Type B pancreatic cell (in vitro differentiated cells): ENCODE data around the gene CCNY. TPM values are rescaled to one million over a fixed set of nuclear protein-coding genes. Genes with fewer than 3 reads are reported as not detected.

Source experiments
- DNase-seq: peaks from one replicate; pipeline ENCODE4 v3.0.0; 2021; ENCODE audit warnings: mixed read lengths; ENCODE audit not compliant: unreplicated experiment; ENCODE audit errors: extremely low spot score
- H3K27ac Mint-ChIP-seq: 2 replicates; pipeline ENCODE4 v1.8.0; 2021; ENCODE audit warnings: mild to moderate bottlenecking, mixed read lengths
- H3K27me3 Mint-ChIP-seq: 2 replicates; pipeline ENCODE4 v1.8.0; 2021; ENCODE audit warnings: mixed read lengths
- H3K36me3 Mint-ChIP-seq: 2 replicates; pipeline ENCODE4 v1.8.0; 2021; ENCODE audit warnings: mixed read lengths
- H3K4me1 Mint-ChIP-seq: one replicate; pipeline ENCODE4 v1.8.0; 2021; ENCODE audit warnings: mixed read lengths; ENCODE audit not compliant: unreplicated experiment
- H3K4me3 Mint-ChIP-seq: 2 replicates; pipeline ENCODE4 v1.8.0; 2021; ENCODE audit warnings: mild to moderate bottlenecking, mixed read lengths
- H3K9me3 Mint-ChIP-seq: 2 replicates; pipeline ENCODE4 v1.8.0; 2021; ENCODE audit warnings: mixed read lengths
- CTCF ChIP-seq: fragments of 200-600 bp; sonication (generic); conservative IDR thresholded peaks from 2 replicates; pipeline ENCODE4 v1.5.0; 2021; ENCODE audit warnings: antibody characterized with exemption, mild to moderate bottlenecking
- total RNA-seq: library from RNA; stranded (reverse); gene quantifications from 2 replicates; pipeline ENCODE4 v1.2.1, GENCODE V29; 2021; ENCODE audit warnings: low replicate concordance

Gene CCNY
- total RNA-seq, 1 donor from 2014 or later, result 74.6 TPM

- no peak for TF ChIP-seq CTCF
- peaks cover 8% of the 10 kb centered on the region for H3K36me3 Mint-ChIP-seq
- H3K9me3 Mint-ChIP-seq, result peaks cover 11% of the 10 kb centered on the region
- H3K4me1 Mint-ChIP-seq, result peaks cover 18% of the 10 kb centered on the region
- no peaks in the 10 kb centered on the region for H3K27me3 Mint-ChIP-seq
- H3K27ac Mint-ChIP-seq, result peak overlapping the region; percentile 33
- DNase-seq, result no peak
- no peak overlapping the region for H3K4me3 Mint-ChIP-seq
Observed at GRCh38 chr10:35435824-35436223, 99.5 kb downstream of the CCNY start.

- Mint-ChIP-seq H3K27me3 (no peaks in the 10 kb centered on the region), H3K36me3 (peaks cover 23% of the 10 kb centered on the region), H3K9me3 (peaks cover 24% of the 10 kb centered on the region), H3K4me3 (no peak overlapping the region), H3K27ac (no peak overlapping the region), H3K4me1 (peaks cover 12% of the 10 kb centered on the region)
- no peak for TF ChIP-seq CTCF
- no peak for DNase-seq
Observed at GRCh38 chr10:35437829-35438228, 101.5 kb downstream of the CCNY start.

- Mint-ChIP-seq H3K9me3 (peaks cover 29% of the 10 kb centered on the region), H3K27ac (peak overlapping the region; percentile 2), H3K4me3 (no peak overlapping the region), H3K4me1 (peaks cover 9% of the 10 kb centered on the region), H3K36me3 (peaks cover 28% of the 10 kb centered on the region), H3K27me3 (no peaks in the 10 kb centered on the region)
- no peak for DNase-seq
- no peak for TF ChIP-seq CTCF
Observed at GRCh38 chr10:35438718-35439571, 102.6 kb downstream of the CCNY start.

- no peak for DNase-seq
- H3K4me3 Mint-ChIP-seq, result no peak overlapping the region
- H3K27me3 Mint-ChIP-seq, result no peaks in the 10 kb centered on the region
- H3K27ac Mint-ChIP-seq, result no peak overlapping the region
- H3K9me3 Mint-ChIP-seq, result peaks cover 29% of the 10 kb centered on the region
- no peak for TF ChIP-seq CTCF
- peaks cover 28% of the 10 kb centered on the region for H3K36me3 Mint-ChIP-seq
- peaks cover 5% of the 10 kb centered on the region for H3K4me1 Mint-ChIP-seq
Observed at GRCh38 chr10:35440016-35440415, 103.7 kb downstream of the CCNY start.

GRCh38 chr10:35442028-35442427 is 105.7 kb downstream of the CCNY start:
- Mint-ChIP-seq H3K4me3 (no peak overlapping the region), H3K36me3 (peaks cover 20% of the 10 kb centered on the region), H3K27ac (peak overlapping the region; percentile 9), H3K9me3 (peaks cover 29% of the 10 kb centered on the region), H3K4me1 (no peaks in the 10 kb centered on the region), H3K27me3 (no peaks in the 10 kb centered on the region)
- DNase-seq, result no peak
- no peak for TF ChIP-seq CTCF
